Natural killer cell (primary cell): Measurements from ENCODE around the gene IL36B. TPM values are rescaled to one million over a fixed set of nuclear protein-coding genes. Genes with fewer than 3 reads are reported as not detected.

Experiments used
- ATAC-seq, 3 donors: fragments of 150-1000 bp in 2 of 3; fragments of 200-7000 bp in 1 of 3; cut with Tn5 transposase; 1 replicate in 1 of 3; 2 replicates in 2 of 3; pipeline ENCODE4 v1.10.0; 2021; ENCODE audit warnings: mild to moderate bottlenecking in 2 of 3, moderate library complexity in 2 of 3
- DNase-seq, 2 donors: peaks; one replicate each; pipeline versions ENCODE4 v3.0.0 to v3.0.0-alpha.2; 2013 to 2021; ENCODE audit warnings: mixed read lengths in 1 of 2
- H3K27ac ChIP-seq: one replicate; pipeline ENCODE4 v1.5.1; 2013; ENCODE audit warnings: mild to moderate bottlenecking, low read length
- H3K27me3 ChIP-seq: one replicate; pipeline ENCODE4 v1.6.1; 2013; ENCODE audit warnings: low read length; ENCODE audit not compliant: control insufficient read depth, insufficient read depth
- H3K36me3 ChIP-seq: one replicate; pipeline ENCODE4 v1.6.1; 2013; ENCODE audit warnings: low read length; ENCODE audit not compliant: control insufficient read depth, insufficient read depth
- H3K4me1 ChIP-seq: one replicate; pipeline ENCODE4 v1.6.1; 2013; ENCODE audit warnings: low read length; ENCODE audit not compliant: control insufficient read depth, insufficient read depth
- H3K4me3 ChIP-seq: one replicate; pipeline ENCODE4 v1.5.1; 2013; ENCODE audit warnings: low read length
- H3K9me3 ChIP-seq: one replicate; pipeline ENCODE4 v1.6.1; 2013; ENCODE audit warnings: low read length; ENCODE audit not compliant: control insufficient read depth, insufficient read depth
- H3K27ac Mint-ChIP-seq, 2 donors: one replicate each; pipeline ENCODE4 v1.8.0; 2022; ENCODE audit warnings: mild to moderate bottlenecking in 2 of 2, mixed read lengths in 2 of 2, moderate library complexity in 1 of 2
- H3K27me3 Mint-ChIP-seq, 2 donors: one replicate each; pipeline ENCODE4 v1.8.0; 2022; ENCODE audit warnings: low read depth in 2 of 2, mixed read lengths in 2 of 2
- H3K36me3 Mint-ChIP-seq: one replicate; pipeline ENCODE4 v1.8.0; 2022; ENCODE audit warnings: mixed read lengths
- H3K4me1 Mint-ChIP-seq, 2 donors: one replicate each; pipeline ENCODE4 v1.8.0; 2022; ENCODE audit warnings: mixed read lengths in 2 of 2
- H3K4me3 Mint-ChIP-seq: one replicate; pipeline ENCODE4 v1.8.0; 2022; ENCODE audit warnings: mild to moderate bottlenecking, moderate library complexity, mixed read lengths
- H3K9me3 Mint-ChIP-seq, 2 donors: one replicate each; pipeline ENCODE4 v1.8.0; 2022; ENCODE audit warnings: mixed read lengths in 2 of 2
- CTCF ChIP-seq: fragments of 200-600 bp; IDR thresholded peaks from one replicate; pipeline ENCODE4 v1.8.0; 2022; ENCODE audit warnings: antibody characterized with exemption
- WGBS: methylation state at CpG from one replicate; pipeline ENCODE4 v1.1.7; 2013; ENCODE audit warnings: missing lambda C conversion rate; ENCODE audit not compliant: insufficient coverage; 5-methylcytosine and 5-hydroxymethylcytosine counted together
- intact Hi-C: fragments of 100-400 bp; cut with micrococcal nuclease; formaldehyde crosslinking; loops from one replicate; pipeline ENCODE4 v1.14.2; 2022
- total RNA-seq, 4 donors: library from RNA; stranded (reverse); fragments of 120-200 nt in 1 of 4; gene quantifications; one replicate each; pipeline versions ENCODE4 v1.2.3 to v1.2.4, GENCODE V29; 2013 to 2022

The IL36B gene
- total RNA-seq, 3 donors from 2014 or later (not counting 1 experiment from before 2014, with no cell fraction given), result not detected

GRCh38 chr2:113039719-113040118, 12.9 kb downstream of the IL36B start:
- Mint-ChIP-seq H3K4me3 (no peak overlapping the region), H3K9me3 (no peaks in the 10 kb centered on the region), H3K27me3 (peaks cover 13 to 45% of the 10 kb centered on the region in 2 donors), H3K4me1 (no peaks in the 10 kb centered on the region), H3K27ac (no peak overlapping the region), H3K36me3 (no peaks in the 10 kb centered on the region)
- ATAC-seq (no peak), DNase-seq (no peak)
- Histone ChIP-seq H3K27me3 (peaks cover 4% of the 10 kb centered on the region), H3K4me1 (no peaks in the 10 kb centered on the region), H3K9me3 (no peaks in the 10 kb centered on the region), H3K4me3 (no peak overlapping the region), H3K27ac (no peak overlapping the region), H3K36me3 (no peaks in the 10 kb centered on the region)
- intact Hi-C loops, result no loop called here
- TF ChIP-seq CTCF, result no peak
- WGBS, result 50% methylated on average over 5 of the region's 5 CpGs

- 100% methylated on average over 1 of the region's 2 CpGs for WGBS
- no peaks in the 10 kb centered on the region for H3K36me3 ChIP-seq
- H3K27ac ChIP-seq, result no peak overlapping the region
- no peak overlapping the region for H3K27ac Mint-ChIP-seq
- no peak for ATAC-seq
- H3K4me1 Mint-ChIP-seq, result no peaks in the 10 kb centered on the region
- no peaks in the 10 kb centered on the region for H3K36me3 Mint-ChIP-seq
- H3K27me3 Mint-ChIP-seq, result peaks cover 16 to 51% of the 10 kb centered on the region in 2 donors
- H3K4me3 ChIP-seq, result no peak overlapping the region
- peaks cover 2% of the 10 kb centered on the region for H3K27me3 ChIP-seq
- no peak overlapping the region for H3K4me3 Mint-ChIP-seq
- intact Hi-C loops, result no loop called here
- H3K9me3 Mint-ChIP-seq, result no peaks in the 10 kb centered on the region
- no peaks in the 10 kb centered on the region for H3K9me3 ChIP-seq
- DNase-seq, result no peak
- no peak for TF ChIP-seq CTCF
- no peaks in the 10 kb centered on the region for H3K4me1 ChIP-seq
Measured at GRCh38 chr2:113039158-113039557, 13.5 kb downstream of the IL36B start.

- no peaks in the 10 kb centered on the region for H3K4me1 Mint-ChIP-seq
- Histone ChIP-seq H3K4me1 (no peaks in the 10 kb centered on the region), H3K4me3 (no peak overlapping the region), H3K9me3 (no peaks in the 10 kb centered on the region), H3K27ac (no peak overlapping the region), H3K36me3 (no peaks in the 10 kb centered on the region), H3K27me3 (peaks cover 2% of the 10 kb centered on the region)
- H3K4me3 Mint-ChIP-seq, result no peak overlapping the region
- no peaks in the 10 kb centered on the region for H3K9me3 Mint-ChIP-seq
- DNase-seq, result no peak
- no peak for ATAC-seq
- H3K36me3 Mint-ChIP-seq, result no peaks in the 10 kb centered on the region
- peaks cover 19 to 55% of the 10 kb centered on the region in 2 donors for H3K27me3 Mint-ChIP-seq
- no peak overlapping the region for H3K27ac Mint-ChIP-seq
- 81% methylated on average over 3 of the region's 3 CpGs for WGBS
- no peak for TF ChIP-seq CTCF
- intact Hi-C loops, result no loop called here
Measured at GRCh38 chr2:113038291-113038690, 14.4 kb downstream of the IL36B start.

- no peaks in the 10 kb centered on the region for H3K9me3 Mint-ChIP-seq
- Histone ChIP-seq H3K27me3 (no peaks in the 10 kb centered on the region), H3K4me3 (no peak overlapping the region), H3K9me3 (no peaks in the 10 kb centered on the region), H3K27ac (no peak overlapping the region), H3K36me3 (no peaks in the 10 kb centered on the region), H3K4me1 (no peaks in the 10 kb centered on the region)
- 90% methylated on average over 9 of the region's 9 CpGs for WGBS
- no peak for DNase-seq
- ATAC-seq, result no peak
- no peak overlapping the region for H3K4me3 Mint-ChIP-seq
- no peak overlapping the region for H3K27ac Mint-ChIP-seq
- H3K27me3 Mint-ChIP-seq, result peaks cover 16 to 46% of the 10 kb centered on the region in 2 donors
- no peaks in the 10 kb centered on the region for H3K4me1 Mint-ChIP-seq
- no peaks in the 10 kb centered on the region for H3K36me3 Mint-ChIP-seq
- TF ChIP-seq CTCF, result no peak
- intact Hi-C loops, result no loop called here
Measured at GRCh38 chr2:113036763-113037162, 15.9 kb downstream of the IL36B start.
